Osteoblast (primary cell): Measurements from ENCODE around the gene AKAP7. TPM values are rescaled to one million over a fixed set of nuclear protein-coding genes. Genes with fewer than 3 reads are reported as not detected.

Experiments
- DNase-seq: peaks from one replicate; pipeline ENCODE4 v3.0.0; 2011; ENCODE audit warnings: low spot score, mixed read lengths; ENCODE audit not compliant: insufficient read length; ENCODE audit errors: missing footprints
- H2AFZ ChIP-seq: 2 replicates; pipeline ENCODE4 v1.6.0; 2011; ENCODE audit warnings: mild to moderate bottlenecking, low read length
- H3K27ac ChIP-seq: 2 replicates; pipeline ENCODE4 v1.5.1; 2011; ENCODE audit warnings: mild to moderate bottlenecking, low read depth, low read length, moderate library complexity
- H3K27me3 ChIP-seq: 2 replicates; pipeline ENCODE4 v1.6.0; 2012; ENCODE audit warnings: mild to moderate bottlenecking, control low read depth, inconsistent platforms, low read length, moderate library complexity; ENCODE audit not compliant: insufficient read depth
- H3K36me3 ChIP-seq: 2 replicates; pipeline ENCODE4 v1.5.1; 2011; ENCODE audit warnings: mild to moderate bottlenecking, low read length, control low read depth, moderate library complexity; ENCODE audit not compliant: insufficient read depth
- H3K4me1 ChIP-seq: 2 replicates; pipeline ENCODE4 v1.5.1; 2011; ENCODE audit warnings: mild to moderate bottlenecking, low read length, control low read depth, moderate library complexity; ENCODE audit not compliant: insufficient read depth
- H3K4me2 ChIP-seq: 2 replicates; pipeline ENCODE4 v1.6.0; 2011; ENCODE audit warnings: mild to moderate bottlenecking, low read length; ENCODE audit not compliant: insufficient read depth
- H3K4me3 ChIP-seq: fragments of 200-600 bp; sonication (generic); 3 replicates; pipeline ENCODE4 v1.5.1; 2012; ENCODE audit warnings: mild to moderate bottlenecking, low read length, inconsistent platforms; ENCODE audit not compliant: insufficient read depth
- H3K79me2 ChIP-seq: 2 replicates; pipeline ENCODE4 v1.6.0; 2012; ENCODE audit warnings: mild to moderate bottlenecking, low read length, control low read depth, inconsistent platforms; ENCODE audit not compliant: insufficient read depth
- H3K9me3 ChIP-seq: 2 replicates; pipeline ENCODE4 v1.5.1; 2011; ENCODE audit warnings: low read depth, low read length, control low read depth
- H4K20me1 ChIP-seq: 2 replicates; pipeline ENCODE4 v1.6.0; 2012; ENCODE audit warnings: mild to moderate bottlenecking, low read length, control low read depth; ENCODE audit not compliant: insufficient read depth
- CTCF ChIP-seq: IDR thresholded peaks from 2 replicates; pipeline ENCODE4 v1.5.1; 2011; ENCODE audit warnings: mild to moderate bottlenecking, low read depth, low read length, moderate library complexity; ENCODE audit errors: extremely low read depth
- total RNA-seq: library from RNA; depleted of rRNA; stranded (reverse); fragments of >200 nt; gene quantifications from 2 replicates; pipeline ENCODE4 v1.2.3, GENCODE V29; 2012

The AKAP7 gene
- total RNA-seq, 1 donor: 4.0 TPM

- DNase-seq: no peak
- Histone ChIP-seq H4K20me1 (no peaks in the 10 kb centered on the region), H3K27ac (no peak overlapping the region), H3K4me1 (peaks cover 23% of the 10 kb centered on the region), H3K36me3 (no peaks in the 10 kb centered on the region), H2AFZ (no peak overlapping the region), H3K4me3 (no peak overlapping the region), H3K9me3 (no peaks in the 10 kb centered on the region), H3K79me2 (no peaks in the 10 kb centered on the region), H3K27me3 (no peaks in the 10 kb centered on the region), H3K4me2 (no peak overlapping the region)
- TF ChIP-seq CTCF: no peak
Observed at GRCh38 chr6:131175564-131175963, 40.3 kb downstream of the AKAP7 start.

GRCh38 chr6:131177996-131178395 lies 42.7 kb downstream of the AKAP7 start:
- no peak overlapping the region for H3K4me2 ChIP-seq

GRCh38 chr6:131182991-131183425 lies 47.7 kb downstream of the AKAP7 start:
- H3K4me2 ChIP-seq: peak overlapping the region; percentile 74
- peak; percentile 47 for DNase-seq
- peak overlapping the region; percentile 33 for H3K4me3 ChIP-seq

More at GRCh38 chr6:131177996-131178395, 42.7 kb downstream of the AKAP7 start:
- H3K9me3 ChIP-seq: no peaks in the 10 kb centered on the region
- H4K20me1 ChIP-seq: no peaks in the 10 kb centered on the region
- no peak overlapping the region for H3K27ac ChIP-seq
- no peaks in the 10 kb centered on the region for H3K36me3 ChIP-seq
- H3K79me2 ChIP-seq: no peaks in the 10 kb centered on the region
- H2AFZ ChIP-seq: no peak overlapping the region
- no peaks in the 10 kb centered on the region for H3K27me3 ChIP-seq
- TF ChIP-seq CTCF: no peak
- no peak for DNase-seq
- H3K4me3 ChIP-seq: no peak overlapping the region
- peaks cover 19% of the 10 kb centered on the region for H3K4me1 ChIP-seq

More at GRCh38 chr6:131182991-131183425, 47.7 kb downstream of the AKAP7 start:
- Histone ChIP-seq H3K9me3 (no peaks in the 10 kb centered on the region), H3K27me3 (no peaks in the 10 kb centered on the region), H4K20me1 (no peaks in the 10 kb centered on the region), H3K27ac (no peak overlapping the region), H3K36me3 (no peaks in the 10 kb centered on the region), H3K4me1 (peaks cover 2% of the 10 kb centered on the region), H2AFZ (peak overlapping the region; percentile 93), H3K79me2 (no peaks in the 10 kb centered on the region)
- peak; percentile 68 for TF ChIP-seq CTCF
